HepG2 (cell line): ENCODE results near the gene SPATA33. TPM values are rescaled to one million over a fixed set of nuclear protein-coding genes. Genes with fewer than 3 reads are reported as not detected.
A peak's percentile ranks its signal among the peaks of the same experiment; 100 is the strongest.

Experiments used
- BORCS8-MEF2B ChIP-seq: sonication (generic); formaldehyde crosslinking; IDR thresholded peaks from 2 replicates; pipeline ENCODE4 v1.8.0; 2022; ENCODE audit warnings: mild to moderate bottlenecking, missing genetic modification reagents
- ELK4 ChIP-seq: sonication (generic); formaldehyde crosslinking; IDR thresholded peaks from 2 replicates; pipeline ENCODE4 v1.9.0; 2021; ENCODE audit warnings: missing genetic modification reagents, borderline replicate concordance
- ETV5 ChIP-seq: IDR thresholded peaks from 2 replicates; pipeline ENCODE4 v1.6.1; 2018; ENCODE audit warnings: missing biosample characterization, missing genetic modification reagents, inconsistent platforms, borderline replicate concordance
- HBP1 ChIP-seq: IDR thresholded peaks from 2 replicates; pipeline ENCODE4 v1.6.1; 2016; ENCODE audit warnings: low read depth, control low read depth
- HMGA1 ChIP-seq: sonication (generic); formaldehyde crosslinking; conservative IDR thresholded peaks from 2 replicates; pipeline ENCODE4 v1.4.0; 2020; ENCODE audit warnings: missing genetic modification reagents
- HOXA5 ChIP-seq: sonication (generic); formaldehyde crosslinking; IDR thresholded peaks from 2 replicates; pipeline ENCODE4 v1.4.0; 2020; ENCODE audit warnings: missing genetic modification reagents
- IKZF4 ChIP-seq: sonication (generic); formaldehyde crosslinking; IDR thresholded peaks from 2 replicates; pipeline ENCODE4 v1.5.1; 2020; ENCODE audit warnings: borderline replicate concordance, mild to moderate bottlenecking, low read depth, missing genetic modification reagents; ENCODE audit errors: not compliant biosample characterization
- NR3C1 ChIP-seq: sonication (generic); formaldehyde crosslinking; IDR thresholded peaks from 2 replicates; pipeline ENCODE4 v1.4.0; 2020; ENCODE audit warnings: missing genetic modification reagents
- ONECUT2 ChIP-seq: sonication (generic); formaldehyde crosslinking; IDR thresholded peaks from 2 replicates; pipeline ENCODE4 v1.4.0; 2020; ENCODE audit warnings: missing genetic modification reagents
- PBX3 ChIP-seq: sonication (generic); formaldehyde crosslinking; IDR thresholded peaks from 2 replicates; pipeline ENCODE4 v1.8.1; 2023; ENCODE audit warnings: missing genetic modification reagents, inconsistent platforms, borderline replicate concordance
- PHF21A ChIP-seq: sonication (generic); formaldehyde crosslinking; IDR thresholded peaks from 2 replicates; pipeline ENCODE4 v1.5.0; 2020; ENCODE audit warnings: mild to moderate bottlenecking, missing genetic modification reagents
- SNAPC4 ChIP-seq: sonication (generic); formaldehyde crosslinking; IDR thresholded peaks from 2 replicates; pipeline ENCODE4 v1.4.0; 2020; ENCODE audit warnings: mild to moderate bottlenecking, missing genetic modification reagents
- TOE1 ChIP-seq: sonication (generic); formaldehyde crosslinking; IDR thresholded peaks from 2 replicates; pipeline ENCODE4 v1.4.0; 2020; ENCODE audit warnings: mild to moderate bottlenecking, missing genetic modification reagents
- YEATS4 ChIP-seq: sonication (generic); formaldehyde crosslinking; IDR thresholded peaks from 2 replicates; pipeline ENCODE4 v1.4.0; 2020; ENCODE audit warnings: missing genetic modification reagents, borderline replicate concordance
- ZFP62 ChIP-seq: sonication (generic); formaldehyde crosslinking; IDR thresholded peaks from 2 replicates; pipeline ENCODE4 v1.4.0; 2020; ENCODE audit warnings: missing genetic modification reagents
- ZFY ChIP-seq: sonication (generic); formaldehyde crosslinking; IDR thresholded peaks from 2 replicates; pipeline ENCODE4 v1.4.0; 2020; ENCODE audit warnings: missing genetic modification reagents
- ZNF331 ChIP-seq: sonication (generic); formaldehyde crosslinking; IDR thresholded peaks from 2 replicates; pipeline ENCODE4 v1.4.0; 2020; ENCODE audit warnings: missing genetic modification reagents
- ZNF615 ChIP-seq: sonication (generic); formaldehyde crosslinking; IDR thresholded peaks from 2 replicates; pipeline ENCODE4 v1.5.0; 2020; ENCODE audit warnings: mild to moderate bottlenecking, missing genetic modification reagents, borderline replicate concordance
- ZNF879 ChIP-seq: sonication (generic); formaldehyde crosslinking; IDR thresholded peaks from 2 replicates; pipeline ENCODE4 v1.8.1; 2023; ENCODE audit warnings: missing genetic modification reagents
- polyA plus RNA-seq, 8 experiments: library from polyadenylated mRNA; depleted of rRNA in 3 of 8; stranded (reverse) in 7 of 8; unstranded in 1 of 8; fragments of >200 nt; fragmentation: Illumina TruSeq in 4 of 8; extraction: Trizol in 4 of 8; gene quantifications; 2 replicates each; pipeline versions ENCODE4 v1.2.1 to v1.2.3, GENCODE V29; 2011 to 2016; ENCODE audit warnings: low read depth in 4 of 8, missing spikeins in 1 of 8, mixed read lengths in 1 of 8; ENCODE audit not compliant: insufficient read depth in 1 of 8
- total RNA-seq, 5 experiments: library from RNA; depleted of rRNA; stranded (reverse); fragments of >200 nt; fragmentation: Illumina TruSeq; extraction: Trizol; gene quantifications; 2 replicates each; pipeline ENCODE4 v1.2.3, GENCODE V29; 2016; ENCODE audit warnings: low read depth in 1 of 5

SPATA33 gene
- total and polyA plus RNA-seq, 2 of the 13 experiments (the other 11 are each of a cell fraction or from before 2014, with no cell fraction given): 5.7 to 11.0 TPM

GRCh38 chr16:89693931-89694783 is 36.5 kb downstream of the SPATA33 start (continued):
- TF ChIP-seq ELK4 (no peak), ETV5 (CRISPR knock-in tag) (peak; percentile 22; the same call in 1 of the 2 replicates), BORCS8-MEF2B (CRISPR knock-in tag) (peak; percentile 60; the same call in 1 of the 2 replicates), NR3C1 (CRISPR knock-in tag) (no peak), YEATS4 (0 out of 2 replicates have a peak, but pooled peaks have one; percentile 30), ZFP62 (no peak), HOXA5 (CRISPR knock-in tag) (no peak), HMGA1 (CRISPR knock-in tag) (no peak), PHF21A (no peak; the same call in 1 of the 2 replicates), SNAPC4 (CRISPR knock-in tag) (no peak), IKZF4 (CRISPR knock-in tag) (no peak), ZNF331 (CRISPR knock-in tag) (peak; percentile 24; the same call in 1 of the 2 replicates), TOE1 (CRISPR knock-in tag) (no peak), ONECUT2 (CRISPR knock-in tag) (no peak), HBP1 (CRISPR knock-in tag) (no peak; the same call in 1 of the 2 replicates), ZFY (no peak), ZNF615 (no peak), PBX3 (CRISPR knock-in tag) (no peak), ZNF879 (CRISPR knock-in tag) (no peak)
